Measurements from ENCODE around the gene SUV39H1.

DNA sequence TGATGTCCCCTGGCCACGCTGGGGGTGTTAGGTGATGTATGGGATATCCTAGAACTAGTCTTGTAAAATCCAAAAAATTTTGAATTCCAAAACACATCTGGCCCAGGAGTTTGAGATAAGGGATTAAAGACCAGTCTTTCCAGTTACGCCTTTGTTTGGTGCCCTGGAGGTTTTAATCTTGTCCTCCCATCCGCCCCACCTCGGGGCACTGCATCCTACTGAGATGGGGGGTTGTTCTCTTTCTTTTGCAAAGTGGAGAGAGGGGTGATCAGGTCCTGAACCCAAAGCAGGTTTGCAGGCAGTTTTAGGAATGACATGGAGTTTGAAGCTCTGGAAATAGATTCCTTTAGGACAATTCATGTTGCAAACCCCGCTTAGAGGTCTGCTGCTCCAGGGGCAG lies 1.8 kb downstream of the SUV39H1 start:
- TF ChIP-seq, protein P1, sequence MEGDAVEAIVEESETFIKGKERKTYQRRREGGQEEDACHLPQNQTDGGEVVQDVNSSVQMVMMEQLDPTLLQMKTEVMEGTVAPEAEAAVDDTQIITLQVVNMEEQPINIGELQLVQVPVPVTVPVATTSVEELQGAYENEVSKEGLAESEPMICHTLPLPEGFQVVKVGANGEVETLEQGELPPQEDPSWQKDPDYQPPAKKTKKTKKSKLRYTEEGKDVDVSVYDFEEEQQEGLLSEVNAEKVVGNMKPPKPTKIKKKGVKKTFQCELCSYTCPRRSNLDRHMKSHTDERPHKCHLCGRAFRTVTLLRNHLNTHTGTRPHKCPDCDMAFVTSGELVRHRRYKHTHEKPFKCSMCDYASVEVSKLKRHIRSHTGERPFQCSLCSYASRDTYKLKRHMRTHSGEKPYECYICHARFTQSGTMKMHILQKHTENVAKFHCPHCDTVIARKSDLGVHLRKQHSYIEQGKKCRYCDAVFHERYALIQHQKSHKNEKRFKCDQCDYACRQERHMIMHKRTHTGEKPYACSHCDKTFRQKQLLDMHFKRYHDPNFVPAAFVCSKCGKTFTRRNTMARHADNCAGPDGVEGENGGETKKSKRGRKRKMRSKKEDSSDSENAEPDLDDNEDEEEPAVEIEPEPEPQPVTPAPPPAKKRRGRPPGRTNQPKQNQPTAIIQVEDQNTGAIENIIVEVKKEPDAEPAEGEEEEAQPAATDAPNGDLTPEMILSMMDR (IDR thresholded peaks at IDR 0.05) = no peak
- TF ChIP-seq ZFX (IDR thresholded peaks at IDR 0.05; ENCODE audit: borderline replicate concordance) = no peak

Measured in 22Rv1 (cell line).